SU-DHL-6 (cell line): ENCODE measurements around the gene HRH2.

ENCODE experiments used
- H2AFZ ChIP-seq: fragments of 200-600 bp; sonication (generic); 2 replicates; pipeline ENCODE4 v1.6.1; 2014; ENCODE audit warnings: low read depth, mild to moderate bottlenecking, moderate library complexity, mixed read lengths, antibody characterized with exemption, low read length; ENCODE audit not compliant: severe bottlenecking
- H3F3A ChIP-seq: fragments of 200-600 bp; shearing (Covaris generic); 2 replicates; pipeline ENCODE4 v1.6.0; 2016; ENCODE audit warnings: antibody characterized with exemption, mild to moderate bottlenecking; ENCODE audit not compliant: insufficient read depth
- H3K27ac ChIP-seq: fragments of 200-600 bp; sonication (generic); 2 replicates; pipeline ENCODE4 v1.5.1; 2016; ENCODE audit warnings: low read depth, mild to moderate bottlenecking, low read length, moderate library complexity, mixed read lengths
- H3K27me3 ChIP-seq: fragments of 200-600 bp; sonication (generic), shearing (Covaris generic); 2 replicates; pipeline ENCODE4 v1.6.0; 2014; ENCODE audit warnings: mild to moderate bottlenecking, low read length
- H3K36me3 ChIP-seq: fragments of 200-600 bp; sonication (generic); 2 replicates; pipeline ENCODE4 v1.6.1; 2014; ENCODE audit warnings: mild to moderate bottlenecking, low read length, mixed read lengths
- H3K4me2 ChIP-seq: fragments of 300-600, 200-600 bp; shearing (Covaris generic), sonication (generic); 2 replicates; pipeline ENCODE4 v1.6.0; 2014; ENCODE audit warnings: low read length, low read depth, mild to moderate bottlenecking; ENCODE audit not compliant: poor library complexity, severe bottlenecking
- H3K4me3 ChIP-seq: fragments of 200-600 bp; sonication (generic); 2 replicates; pipeline ENCODE4 v1.5.1; 2014; ENCODE audit warnings: antibody characterized with exemption, low read length, mild to moderate bottlenecking, mixed read lengths; ENCODE audit not compliant: insufficient read depth, poor library complexity, severe bottlenecking
- H3K79me2 ChIP-seq: fragments of 200-600 bp; sonication (generic); 2 replicates; pipeline ENCODE4 v1.6.1; 2014; ENCODE audit warnings: mild to moderate bottlenecking, low read length, moderate library complexity; ENCODE audit not compliant: insufficient read depth
- H3K9ac ChIP-seq: fragments of 200-600 bp; sonication (generic); 2 replicates; pipeline ENCODE4 v1.7.0; 2014; ENCODE audit warnings: mild to moderate bottlenecking, low read length
- H3K9me2 ChIP-seq: fragments of 200-600 bp; sonication (generic); replicated peaks from 2 replicates; pipeline ENCODE4 v1.6.1; 2014; ENCODE audit warnings: low read length; ENCODE audit not compliant: insufficient read depth
- H3K9me3 ChIP-seq: fragments of 200-600 bp; sonication (generic); 2 replicates; pipeline ENCODE4 v1.6.1; 2014; ENCODE audit warnings: low read length, mixed read lengths; ENCODE audit not compliant: insufficient read depth
- H4K20me1 ChIP-seq: fragments of 200-600 bp; sonication (generic); 2 replicates; pipeline ENCODE4 v1.6.1; 2014; ENCODE audit warnings: low read depth, mild to moderate bottlenecking, antibody characterized with exemption, low read length, moderate library complexity, mixed read lengths
- CTCF ChIP-seq: fragments of 200-600 bp; sonication (generic); IDR thresholded peaks from one replicate; pipeline ENCODE4 v1.5.1; 2017; ENCODE audit warnings: antibody characterized with exemption, mild to moderate bottlenecking, low read length, moderate library complexity; ENCODE audit not compliant: insufficient read depth, poor library complexity, severe bottlenecking
- EZH2phosphoT487 ChIP-seq: fragments of 200-600 bp; sonication (generic), shearing (Covaris generic); conservative IDR thresholded peaks from 2 replicates; pipeline ENCODE4 v1.6.1; 2018; ENCODE audit warnings: mild to moderate bottlenecking, antibody characterized with exemption, low read length, moderate library complexity, mixed read lengths

The HRH2 gene

DNA sequence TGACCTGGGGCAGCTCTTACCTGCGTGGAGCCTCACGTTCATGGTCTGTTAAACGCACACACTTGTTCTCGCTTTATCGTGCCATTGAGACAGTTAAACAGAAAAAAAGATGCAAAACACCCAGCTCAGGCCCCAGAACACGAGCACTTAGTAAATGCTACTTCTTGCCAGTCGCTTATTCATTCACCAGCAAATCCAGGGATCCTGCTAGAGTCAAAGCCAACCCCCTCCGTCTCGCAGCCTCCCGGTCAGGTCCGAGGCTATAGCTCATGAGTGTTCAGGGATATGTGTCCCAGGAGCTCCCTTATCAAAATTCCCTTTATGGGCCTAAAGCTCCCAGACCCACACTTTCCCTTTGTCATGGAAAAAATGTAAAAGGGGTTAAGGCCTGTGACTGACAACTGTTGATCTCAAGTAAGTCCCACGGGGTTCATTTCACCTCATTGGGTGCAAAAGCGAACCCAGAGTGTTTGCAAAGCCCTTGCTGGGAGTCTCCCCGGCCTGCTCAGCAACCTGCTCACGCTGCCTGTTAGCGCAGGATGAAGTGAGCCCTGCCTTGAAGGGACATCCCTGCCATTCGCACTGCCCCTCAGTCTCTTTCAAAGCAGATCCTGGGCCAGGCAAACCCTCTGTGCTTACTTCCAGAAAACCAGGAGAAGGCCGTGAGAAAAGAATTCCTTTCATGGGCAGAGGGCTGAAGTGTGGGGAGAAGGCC lies 40.7 kb downstream of the HRH2 start:
- Histone ChIP-seq H3K36me3 (no peaks in the 10 kb centered on the region), H3K79me2 (no peaks in the 10 kb centered on the region), H3K9me3 (no peaks in the 10 kb centered on the region), H3K4me2 (no peak overlapping the region), H3F3A (no peaks in the 10 kb centered on the region), H3K27ac (no peak overlapping the region), H2AFZ (no peak overlapping the region), H4K20me1 (no peaks in the 10 kb centered on the region), H3K27me3 (no peaks in the 10 kb centered on the region), H3K4me3 (no peak overlapping the region), H3K9ac (no peak overlapping the region), H3K9me2 (no peaks in the 10 kb centered on the region)
- no peak for TF ChIP-seq EZH2phosphoT487
- no peak for TF ChIP-seq CTCF

DNA sequence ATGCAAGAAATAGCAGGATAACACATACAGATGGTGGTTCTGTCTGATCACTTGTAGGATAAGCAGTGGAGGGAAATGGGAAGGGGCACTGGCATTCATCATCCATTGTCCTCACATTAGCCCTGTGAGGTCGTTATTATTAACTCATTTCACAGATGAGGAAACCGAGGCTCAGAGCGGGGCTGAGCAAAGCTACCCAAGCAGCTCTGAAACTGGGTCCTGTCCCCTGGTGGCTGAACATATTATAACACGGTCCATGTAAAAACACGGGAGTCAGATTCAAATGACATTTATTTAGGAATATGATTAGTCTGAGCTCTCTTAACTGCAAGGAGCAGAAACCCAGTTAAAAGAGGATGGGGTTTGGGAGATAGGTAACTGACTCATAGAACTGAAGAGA lies 43.1 kb downstream of the HRH2 start:
- Histone ChIP-seq H3K9me2 (no peaks in the 10 kb centered on the region), H3K4me2 (no peak overlapping the region), H3K9ac (no peak overlapping the region), H3K27ac (no peak overlapping the region), H2AFZ (no peak overlapping the region), H3K9me3 (no peaks in the 10 kb centered on the region), H3K36me3 (no peaks in the 10 kb centered on the region), H3K27me3 (no peaks in the 10 kb centered on the region), H3K4me3 (no peak overlapping the region), H3K79me2 (no peaks in the 10 kb centered on the region), H4K20me1 (no peaks in the 10 kb centered on the region), H3F3A (no peaks in the 10 kb centered on the region)
- TF ChIP-seq CTCF (no peak), EZH2phosphoT487 (no peak)

GRCh38 chr5:175701797-175702196 lies 43.9 kb downstream of the HRH2 start:
- H3K9me2 ChIP-seq: no peaks in the 10 kb centered on the region

More at GRCh38 chr5:175701797-175702196, 43.9 kb downstream of the HRH2 start:
- Histone ChIP-seq H3K79me2 (no peaks in the 10 kb centered on the region), H3K4me3 (no peak overlapping the region), H3K27ac (no peak overlapping the region), H3K9me3 (no peaks in the 10 kb centered on the region), H3K36me3 (no peaks in the 10 kb centered on the region), H2AFZ (no peak overlapping the region), H3K4me2 (no peak overlapping the region), H3K9ac (no peak overlapping the region), H3F3A (no peaks in the 10 kb centered on the region), H4K20me1 (no peaks in the 10 kb centered on the region), H3K27me3 (no peaks in the 10 kb centered on the region)
- TF ChIP-seq EZH2phosphoT487 (no peak), CTCF (no peak)
